ENCODE data around the gene SPOCK2.

SPOCK2 gene

GRCh38 chr10:72019085-72019876 is 69.1 kb downstream of the SPOCK2 start:
- Histone ChIP-seq H3K27ac (ENCODE audit: low read depth, low read length) (no peak overlapping the region), H3K4me2 (ENCODE audit: low read depth, low read length, poor library complexity, severe bottlenecking) (no peak overlapping the region), H3K9me2 (replicated peaks; ENCODE audit: insufficient read depth, low read length) (no peaks in the 10 kb centered on the region), H3K9me3 (ENCODE audit: insufficient read depth, low read length) (no peaks in the 10 kb centered on the region), H3K27me3 (ENCODE audit: low read length) (no peaks in the 10 kb centered on the region), H3K79me2 (ENCODE audit: insufficient read depth, low read length) (no peaks in the 10 kb centered on the region), H3K4me3 (ENCODE audit: insufficient read depth, low read length, poor library complexity, severe bottlenecking) (no peak overlapping the region), H3K36me3 (ENCODE audit: low read length) (no peaks in the 10 kb centered on the region), H3K9ac (ENCODE audit: low read length) (no peak overlapping the region), H4K20me1 (ENCODE audit: low read depth, low read length) (no peaks in the 10 kb centered on the region), H3F3A (ENCODE audit: insufficient read depth) (no peaks in the 10 kb centered on the region), H2AFZ (ENCODE audit: low read depth, low read length, severe bottlenecking) (no peak overlapping the region)
- TF ChIP-seq CTCF (IDR thresholded peaks at IDR 0.05; ENCODE audit: insufficient read depth, low read length, poor library complexity, severe bottlenecking) (no peak), EZH2phosphoT487 (conservative IDR thresholded peaks at IDR 0.05; ENCODE audit: low read length) (no peak)

DNA sequence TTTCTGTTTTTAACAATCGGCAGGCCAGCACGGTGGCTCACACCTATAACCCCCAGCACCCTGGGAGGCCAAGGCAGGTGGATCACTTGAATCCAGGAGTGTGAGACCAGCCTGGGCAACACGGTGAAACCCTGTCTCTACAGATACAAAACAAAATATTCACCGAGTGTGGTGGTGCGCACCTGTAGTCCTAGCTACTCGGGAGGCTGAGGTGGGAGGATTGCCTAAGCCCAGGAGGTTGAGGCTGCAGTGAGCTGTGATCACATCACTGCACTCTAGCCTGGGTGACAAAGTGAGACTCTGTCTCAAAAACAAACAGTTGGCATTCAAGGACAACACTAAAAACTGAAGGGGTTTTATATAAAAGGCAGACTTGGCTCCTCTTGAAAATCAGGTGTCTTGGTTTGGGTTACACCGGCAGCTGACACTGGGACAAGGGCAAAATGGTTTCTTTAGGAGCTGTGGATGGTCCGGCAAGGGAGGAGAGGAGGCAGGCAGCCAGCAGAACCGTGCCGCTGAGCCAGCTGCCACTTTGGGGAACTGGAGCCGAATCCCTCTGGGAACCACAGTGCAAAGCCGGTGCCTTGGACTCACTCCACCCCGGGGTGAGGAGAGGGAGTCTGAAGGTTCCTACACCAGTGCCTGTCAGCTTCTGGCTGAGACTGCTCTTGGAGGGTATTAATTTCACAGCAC is 71.6 kb downstream of the SPOCK2 start:
- TF ChIP-seq CTCF (IDR thresholded peaks at IDR 0.05; ENCODE audit: insufficient read depth, low read length, poor library complexity, severe bottlenecking) (no peak), EZH2phosphoT487 (conservative IDR thresholded peaks at IDR 0.05; ENCODE audit: low read length) (no peak)
- no peak overlapping the region for H3K4me3 ChIP-seq (ENCODE audit: insufficient read depth, low read length, poor library complexity, severe bottlenecking)
- H2AFZ ChIP-seq (ENCODE audit: low read depth, low read length, severe bottlenecking), result no peak overlapping the region
- H3K27ac ChIP-seq (ENCODE audit: low read depth, low read length), result no peak overlapping the region
- H3K9me3 ChIP-seq (ENCODE audit: insufficient read depth, low read length), result no peaks in the 10 kb centered on the region
- H3K27me3 ChIP-seq (ENCODE audit: low read length), result no peaks in the 10 kb centered on the region
- H4K20me1 ChIP-seq (ENCODE audit: low read depth, low read length), result no peaks in the 10 kb centered on the region
- no peaks in the 10 kb centered on the region for H3F3A ChIP-seq (ENCODE audit: insufficient read depth)
- H3K36me3 ChIP-seq (ENCODE audit: low read length), result no peaks in the 10 kb centered on the region
- H3K4me2 ChIP-seq (ENCODE audit: low read depth, low read length, poor library complexity, severe bottlenecking), result no peak overlapping the region
- no peaks in the 10 kb centered on the region for H3K79me2 ChIP-seq (ENCODE audit: insufficient read depth, low read length)
- no peaks in the 10 kb centered on the region for H3K9me2 ChIP-seq (replicated peaks; ENCODE audit: insufficient read depth, low read length)
- no peak overlapping the region for H3K9ac ChIP-seq (ENCODE audit: low read length)

- Histone ChIP-seq H3K27ac (ENCODE audit: low read depth, low read length) (no peak overlapping the region), H3K4me3 (ENCODE audit: insufficient read depth, low read length, poor library complexity, severe bottlenecking) (no peak overlapping the region), H3K9me2 (replicated peaks; ENCODE audit: insufficient read depth, low read length) (no peaks in the 10 kb centered on the region), H3K9ac (ENCODE audit: low read length) (no peak overlapping the region), H3K79me2 (ENCODE audit: insufficient read depth, low read length) (no peaks in the 10 kb centered on the region), H3K9me3 (ENCODE audit: insufficient read depth, low read length) (no peaks in the 10 kb centered on the region), H3K36me3 (ENCODE audit: low read length) (no peaks in the 10 kb centered on the region), H3K4me2 (ENCODE audit: low read depth, low read length, poor library complexity, severe bottlenecking) (no peak overlapping the region), H3F3A (ENCODE audit: insufficient read depth) (no peaks in the 10 kb centered on the region), H2AFZ (ENCODE audit: low read depth, low read length, severe bottlenecking) (no peak overlapping the region), H4K20me1 (ENCODE audit: low read depth, low read length) (no peaks in the 10 kb centered on the region), H3K27me3 (ENCODE audit: low read length) (no peaks in the 10 kb centered on the region)
- TF ChIP-seq CTCF (IDR thresholded peaks at IDR 0.05; ENCODE audit: insufficient read depth, low read length, poor library complexity, severe bottlenecking) (no peak), EZH2phosphoT487 (conservative IDR thresholded peaks at IDR 0.05; ENCODE audit: low read length) (no peak)
Observed at GRCh38 chr10:72015841-72016240, 72.5 kb downstream of the SPOCK2 start.
